ENCODE results near the gene SETD1B.

The SETD1B gene

GRCh38 chr12:121810234-121810817 lies 6.5 kb downstream of the SETD1B start:
- peak; percentile 53 for DNase-seq

GRCh38 chr12:121810833-121811433 lies 7.1 kb downstream of the SETD1B start:
- DNase-seq, result no peak

- peak; percentile 94 for DNase-seq
These were observed 7.9 kb downstream of the SETD1B start for GRCh38 chr12:121811434-121812319.

- DNase-seq, result peak; percentile 94
These were observed 8.6 kb downstream of the SETD1B start for GRCh38 chr12:121812320-121812871.

DNA sequence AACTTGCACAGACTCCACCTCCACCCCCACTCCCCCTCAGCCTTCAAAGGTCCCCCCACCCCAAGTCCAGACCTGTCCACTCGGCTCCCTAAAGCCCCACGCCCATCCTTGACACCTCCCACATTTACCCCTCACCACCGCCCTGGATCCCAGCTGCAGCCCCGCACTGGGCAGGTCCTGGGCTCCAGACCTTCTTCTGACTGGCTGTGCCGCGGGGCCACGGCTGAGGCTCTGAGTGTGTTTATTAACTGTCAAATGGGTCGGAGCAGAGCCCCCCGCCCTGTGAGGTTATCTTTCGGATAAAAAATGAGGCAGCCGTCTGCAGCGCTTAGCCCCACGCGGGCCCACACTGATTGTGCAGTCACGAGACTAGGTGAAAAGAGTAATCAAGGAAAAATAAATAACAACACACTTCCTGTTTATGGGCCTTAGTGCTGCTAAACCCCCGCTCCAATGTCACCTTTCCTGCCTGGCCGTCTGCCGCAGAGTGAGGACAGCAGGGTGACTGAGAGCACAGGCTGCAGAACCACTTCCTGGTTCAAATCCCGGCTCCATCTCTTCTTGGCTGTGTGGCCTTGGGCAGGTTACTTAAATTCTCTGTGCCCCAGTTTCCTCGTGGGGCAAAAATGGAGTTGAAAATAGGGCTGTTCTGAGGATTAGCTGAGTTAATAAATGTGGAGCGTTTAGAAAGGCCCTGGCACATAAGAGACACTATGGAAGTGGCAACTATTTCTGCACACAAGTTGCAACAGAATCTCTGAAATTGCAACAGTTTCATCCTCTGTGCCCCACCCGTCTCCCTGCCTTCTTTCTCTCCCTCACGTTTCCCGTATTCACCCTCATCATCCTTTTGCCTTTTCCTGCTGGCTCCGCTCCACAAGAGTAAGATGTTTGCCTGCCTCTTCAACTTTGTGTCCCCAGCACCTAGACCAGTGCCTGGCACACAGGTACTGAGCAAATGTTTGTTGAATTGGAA lies 9.4 kb downstream of the SETD1B start:
- DNase-seq, result no peak

- DNase-seq, result no peak
These were observed 10.1 kb downstream of the SETD1B start for GRCh38 chr12:121813951-121814350.

DNA sequence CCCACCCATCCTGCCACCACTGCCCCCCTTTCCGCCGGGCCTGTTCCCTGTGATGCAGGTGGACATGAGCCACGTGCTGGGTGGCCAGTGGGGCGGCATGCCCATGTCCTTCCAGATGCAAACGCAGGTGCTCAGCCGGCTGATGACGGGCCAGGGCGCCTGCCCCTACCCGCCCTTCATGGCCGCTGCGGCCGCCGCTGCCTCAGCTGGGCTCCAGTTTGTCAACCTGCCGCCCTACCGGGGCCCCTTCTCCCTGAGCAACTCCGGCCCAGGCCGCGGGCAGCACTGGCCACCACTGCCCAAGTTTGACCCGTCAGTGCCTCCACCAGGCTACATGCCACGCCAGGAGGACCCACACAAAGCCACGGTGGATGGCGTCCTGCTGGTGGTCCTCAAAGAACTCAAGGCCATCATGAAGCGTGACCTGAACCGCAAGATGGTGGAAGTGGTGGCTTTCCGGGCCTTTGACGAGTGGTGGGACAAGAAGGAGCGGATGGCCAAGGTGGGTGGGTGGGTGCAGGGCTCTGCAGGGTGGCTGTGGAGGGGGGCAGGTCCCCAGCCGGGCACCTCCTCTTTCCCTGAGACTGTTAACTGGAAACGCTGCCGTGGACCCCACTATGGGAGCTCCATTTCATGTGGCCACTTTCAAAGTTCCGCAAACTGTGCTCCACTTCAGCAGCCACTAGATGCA lies 10.8 kb downstream of the SETD1B start:
- no peak for DNase-seq

- no peak for DNase-seq
These were observed 11.5 kb downstream of the SETD1B start for GRCh38 chr12:121815263-121815662.

GRCh38 chr12:121816925-121817647 lies 13.3 kb downstream of the SETD1B start:
- no peak for DNase-seq

GRCh38 chr12:121817648-121818043 lies 13.8 kb downstream of the SETD1B start:
- no peak for DNase-seq

DNA sequence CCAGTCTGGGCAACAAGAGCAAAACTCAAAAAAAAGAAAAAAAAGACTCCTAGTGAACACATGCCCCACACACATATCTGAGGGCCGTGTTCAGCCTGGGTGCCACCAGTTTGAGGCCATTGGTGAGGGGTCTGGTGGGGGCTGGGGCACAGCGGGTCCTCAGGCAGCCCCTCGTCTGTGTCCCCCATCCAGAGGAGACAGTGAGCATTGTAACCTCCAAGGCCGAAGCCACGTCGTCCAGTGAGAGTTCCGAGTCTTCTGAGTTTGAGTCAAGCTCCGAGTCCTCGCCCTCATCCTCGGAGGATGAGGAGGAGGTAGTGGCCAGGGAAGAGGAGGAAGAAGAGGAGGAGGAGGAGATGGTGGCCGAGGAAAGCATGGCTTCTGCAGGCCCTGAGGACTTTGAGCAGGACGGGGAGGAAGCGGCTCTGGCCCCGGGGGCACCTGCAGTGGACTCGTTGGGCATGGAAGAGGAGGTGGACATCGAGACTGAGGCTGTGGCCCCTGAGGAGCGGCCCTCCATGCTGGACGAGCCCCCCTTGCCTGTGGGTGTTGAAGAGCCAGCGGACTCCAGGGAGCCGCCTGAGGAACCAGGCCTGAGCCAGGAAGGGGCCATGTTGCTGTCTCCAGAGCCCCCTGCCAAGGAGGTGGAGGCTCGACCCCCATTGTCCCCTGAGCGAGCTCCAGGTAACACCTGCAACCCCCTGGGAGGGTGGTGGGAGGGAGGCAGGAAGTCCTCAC lies 15.6 kb downstream of the SETD1B start:
- DNase-seq, result no peak

DNA sequence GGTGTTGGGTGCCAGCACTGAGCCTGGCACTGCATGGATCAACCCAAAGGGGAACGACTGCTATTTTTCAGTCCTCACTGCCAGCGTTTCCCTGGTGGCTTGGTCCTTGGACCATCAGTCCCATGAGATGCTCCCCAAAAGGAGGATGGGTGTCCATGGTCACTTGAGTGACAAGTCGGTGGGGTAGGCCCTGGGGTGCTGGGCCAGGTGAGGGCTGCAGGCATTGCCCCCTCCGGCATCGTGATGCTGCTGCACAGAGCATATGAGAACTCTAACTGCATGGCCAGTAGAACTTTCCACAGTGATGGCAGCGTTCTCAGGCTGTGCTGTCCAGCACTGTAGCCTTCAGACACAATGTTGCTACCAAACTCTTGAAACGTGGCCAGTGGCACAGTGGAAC lies 16.2 kb downstream of the SETD1B start:
- no peak for DNase-seq

GRCh38 chr12:121822393-121823100 lies 18.7 kb downstream of the SETD1B start:
- no peak for DNase-seq

DNA sequence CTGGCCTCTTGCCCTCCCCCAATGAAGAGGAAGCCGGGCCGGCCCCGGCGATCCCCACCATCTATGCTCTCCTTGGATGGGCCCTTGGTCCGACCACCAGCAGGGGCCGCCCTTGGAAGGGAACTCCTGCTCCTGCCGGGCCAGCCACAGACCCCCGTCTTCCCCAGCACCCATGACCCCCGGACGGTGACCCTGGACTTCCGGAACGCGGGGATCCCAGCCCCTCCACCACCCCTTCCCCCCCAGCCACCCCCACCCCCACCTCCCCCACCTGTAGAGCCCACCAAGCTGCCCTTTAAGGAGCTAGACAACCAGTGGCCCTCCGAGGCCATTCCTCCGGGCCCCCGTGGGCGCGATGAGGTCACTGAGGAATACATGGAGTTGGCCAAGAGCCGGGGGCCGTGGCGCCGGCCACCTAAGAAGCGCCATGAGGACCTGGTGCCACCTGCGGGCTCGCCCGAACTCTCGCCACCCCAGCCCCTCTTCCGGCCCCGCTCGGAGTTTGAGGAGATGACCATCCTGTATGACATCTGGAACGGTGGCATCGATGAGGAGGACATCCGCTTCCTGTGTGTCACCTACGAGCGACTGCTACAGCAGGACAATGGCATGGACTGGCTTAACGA lies 19.4 kb downstream of the SETD1B start:
- DNase-seq, result no peak

DNA sequence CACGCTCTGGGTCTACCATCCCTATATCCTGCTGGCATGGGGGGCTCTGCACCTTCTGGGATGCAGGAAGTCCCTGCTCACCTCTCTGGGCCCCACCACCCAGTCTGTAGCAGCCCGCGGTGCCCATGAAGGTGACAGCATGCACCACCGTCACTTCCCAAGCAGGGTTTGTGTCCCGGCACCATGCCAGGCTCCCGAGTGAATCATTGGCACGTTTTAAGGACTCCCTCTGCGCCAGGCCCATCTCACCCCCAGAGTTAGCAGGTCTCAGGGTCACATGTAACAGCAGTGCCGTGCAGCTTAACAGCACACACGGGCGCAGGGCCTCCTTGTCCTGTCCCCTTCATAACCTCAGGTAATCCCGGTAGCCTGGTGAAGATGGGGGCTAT lies 19.9 kb downstream of the SETD1B start:
- no peak for DNase-seq

GRCh38 chr12:121825041-121825523 lies 21.3 kb downstream of the SETD1B start:
- no peak for DNase-seq

DNA sequence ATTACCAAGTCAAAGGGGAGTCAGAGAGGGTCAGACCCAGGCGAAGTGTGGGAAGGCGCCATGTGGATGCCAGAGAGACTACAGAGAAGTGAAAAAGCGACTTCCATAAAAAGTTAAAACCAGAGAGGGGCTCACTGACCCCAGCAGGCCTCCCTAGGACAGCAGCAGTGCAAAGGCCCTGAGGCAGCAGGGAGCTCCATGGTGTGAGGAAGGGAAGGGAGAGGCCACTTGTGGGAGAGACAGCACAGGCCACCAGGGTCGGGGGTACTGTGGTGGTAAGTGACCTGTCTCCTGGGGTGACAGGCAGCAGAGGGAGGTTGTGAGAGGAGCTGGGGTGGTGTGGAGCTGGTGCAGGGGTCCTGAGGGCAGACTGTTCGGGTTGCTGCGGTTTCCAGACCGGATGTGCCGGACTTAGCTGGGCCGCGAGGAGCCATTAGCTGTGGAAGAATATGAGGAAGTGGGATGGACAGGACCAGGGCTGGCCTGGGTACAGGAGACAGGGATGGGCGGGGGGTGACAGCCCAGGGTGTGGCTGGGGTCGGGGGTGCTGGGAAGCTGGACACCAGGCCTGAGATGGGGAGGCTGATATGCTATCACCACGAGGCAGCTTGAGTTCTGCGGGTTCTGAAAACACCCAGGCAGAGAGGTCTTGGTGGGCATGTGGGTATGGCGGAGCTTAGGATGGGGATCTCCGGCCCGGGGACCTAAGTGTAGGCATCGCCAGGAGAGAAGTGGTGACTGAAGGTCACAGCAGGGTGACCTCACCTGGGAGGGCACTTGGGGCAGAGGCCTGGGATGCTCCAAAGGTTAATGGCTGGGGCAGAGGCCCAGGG lies 22.7 kb downstream of the SETD1B start:
- no peak for DNase-seq

Data from islet precursor cell (in vitro differentiated cells).